HCT116 (cell line): ENCODE results near the gene NFIC. TPM values are rescaled to one million over a fixed set of nuclear protein-coding genes. Genes with fewer than 3 reads are reported as not detected.

Experiments used
- ATAC-seq: fragments of 200-7000 bp; cut with Tn5 transposase; 2 replicates; pipeline ENCODE4 v1.9.1; 2020; ENCODE audit warnings: mild to moderate bottlenecking, moderate library complexity
- BruUV-seq: library from RNA; stranded (reverse); fragments of 400-500 nt; replicated peaks from 2 replicates; lab custom pipeline; 2021; lab: Mats Ljungman, UMichigan
- CTCF ChIA-PET: fragments of 300-600 bp; sonication (Branson Sonifier 250); formaldehyde crosslinking; loops from one replicate; lab custom pipeline; 2021; ENCODE audit warnings: antibody characterized with exemption; lab: Charles Lee
- POLR2A ChIA-PET: fragments of 300-600, 350-600 bp; sonication (Branson Sonifier 250); formaldehyde crosslinking; loops from one replicate; lab custom pipeline; 2021; ENCODE audit warnings: antibody characterized with exemption; lab: Charles Lee
- RAD21 ChIA-PET, 2 experiments: fragments of 300-600 bp; sonication (Branson Sonifier 250); formaldehyde crosslinking; loops; one replicate each; lab custom pipeline; 2023; ENCODE audit warnings: low total read pairs in 2 of 2; ENCODE audit not compliant: uncharacterized antibody in 2 of 2, unreplicated experiment in 2 of 2, low non-redundant PET in 1 of 2; lab: Charles Lee
- DNase-seq: peaks from one replicate; pipeline ENCODE4 v3.0.0-alpha.2; 2010; ENCODE audit warnings: low read depth, low spot score
- H2AFZ ChIP-seq: fragments of 200-600 bp; shearing (Covaris generic), sonication (generic); 2 replicates; pipeline ENCODE4 v1.6.1; 2017; ENCODE audit warnings: low read depth, mixed run types, mixed read lengths, antibody characterized with exemption, low read length; ENCODE audit not compliant: poor library complexity, severe bottlenecking
- H3K27ac ChIP-seq: 2 replicates; pipeline ENCODE4 v1.5.1; 2012; ENCODE audit warnings: low read depth, low read length
- H3K27me3 ChIP-seq: fragments of 200-600 bp; sonication (generic); 2 replicates; pipeline ENCODE4 v1.6.1; 2016; ENCODE audit warnings: mixed run types, low read length, mixed read lengths; ENCODE audit not compliant: insufficient read depth
- H3K36me3 ChIP-seq, 2 experiments: fragments of 200-500 bp in 1 of 2; fragments of 200-600 bp in 1 of 2; sonication (Bioruptor generic) in 1 of 2; sonication (generic) in 1 of 2; 2 replicates each; pipeline versions ENCODE4 v1.5.1 to v1.6.1; 2014 to 2016; ENCODE audit warnings: low read length in 2 of 2, inconsistent platforms in 1 of 2, mixed read lengths in 1 of 2, mixed run types in 1 of 2; ENCODE audit not compliant: insufficient read depth in 2 of 2, control insufficient read depth in 1 of 2
- H3K4me1 ChIP-seq, 2 experiments: fragments of 200-600 bp in 1 of 2; sonication (generic) in 1 of 2; 2 replicates each; pipeline versions ENCODE4 v1.5.1 to v1.6.1; 2012 to 2017; ENCODE audit warnings: low read length in 2 of 2, inconsistent platforms in 1 of 2, mild to moderate bottlenecking in 1 of 2, mixed read lengths in 1 of 2, mixed run types in 1 of 2, moderate library complexity in 1 of 2; ENCODE audit not compliant: insufficient read depth in 2 of 2, control insufficient read depth in 1 of 2
- H3K4me2 ChIP-seq: fragments of 200-600 bp; sonication (generic); 2 replicates; pipeline ENCODE4 v1.6.1; 2017; ENCODE audit warnings: mixed run types, low read length, mixed read lengths
- H3K4me3 ChIP-seq, 2 experiments: fragments of 200-600 bp in 1 of 2; sonication (generic) in 1 of 2; replicated peaks in 1 of 2; 2 replicates each; pipeline ENCODE4 v1.5.1; 2011 to 2016; ENCODE audit warnings: low read length in 2 of 2, control low read depth in 1 of 2, low read depth in 1 of 2, mild to moderate bottlenecking in 1 of 2, mixed read lengths in 1 of 2, mixed run types in 1 of 2
- H3K79me2 ChIP-seq: fragments of 200-600 bp; sonication (generic); 2 replicates; pipeline ENCODE4 v1.6.1; 2017; ENCODE audit warnings: mild to moderate bottlenecking, mixed run types, low read length, moderate library complexity, mixed read lengths; ENCODE audit not compliant: insufficient read depth
- H3K9ac ChIP-seq: fragments of 200-600 bp; sonication (generic); 2 replicates; pipeline ENCODE4 v1.6.1; 2016; ENCODE audit warnings: low read length, mixed read lengths
- H3K9me2 ChIP-seq: fragments of 200-600 bp; sonication (generic), shearing (Covaris generic); 2 replicates; pipeline ENCODE4 v1.6.1; 2017; ENCODE audit warnings: mixed run types, mild to moderate bottlenecking, moderate library complexity; ENCODE audit not compliant: insufficient read depth
- H3K9me3 ChIP-seq, 2 experiments: fragments of 200-500 bp in 1 of 2; fragments of 200-600 bp in 1 of 2; sonication (Bioruptor generic) in 1 of 2; sonication (generic) in 1 of 2; 2 replicates each; pipeline ENCODE4 v1.6.1; 2014 to 2017; ENCODE audit warnings: low read length in 2 of 2, mixed read lengths in 2 of 2, inconsistent platforms in 1 of 2, low read depth in 1 of 2, mild to moderate bottlenecking in 1 of 2, mixed run types in 1 of 2, moderate library complexity in 1 of 2; ENCODE audit not compliant: control insufficient read depth in 1 of 2, insufficient read depth in 1 of 2
- H4K20me1 ChIP-seq: fragments of 200-600 bp; sonication (generic), shearing (Covaris generic); 2 replicates; pipeline ENCODE4 v1.6.1; 2017; ENCODE audit warnings: mixed run types, mild to moderate bottlenecking, moderate library complexity; ENCODE audit not compliant: insufficient read depth
- CEBPB ChIP-seq: IDR thresholded peaks from 2 replicates; pipeline ENCODE4 v1.6.1; 2012; ENCODE audit warnings: low read depth
- CTCF ChIP-seq, 3 experiments: fragments of 200-600 bp in 1 of 3; sonication (generic) in 1 of 3; IDR thresholded peaks in 2 of 3; conservative IDR thresholded peaks in 1 of 3; 2 replicates each; pipeline ENCODE4 v1.5.1; 2012 to 2017; ENCODE audit warnings: low read depth in 2 of 3, low read length in 2 of 3, antibody characterized with exemption in 1 of 3, borderline replicate concordance in 1 of 3, control low read depth in 1 of 3, mild to moderate bottlenecking in 1 of 3, mixed read lengths in 1 of 3, mixed run types in 1 of 3, moderate library complexity in 1 of 3; ENCODE audit not compliant: insufficient read depth in 1 of 3
- EGR1 ChIP-seq: IDR thresholded peaks from 2 replicates; pipeline ENCODE4 v1.6.1; 2012; ENCODE audit warnings: low read depth
- EZH2 ChIP-seq: fragments of 200-600 bp; sonication (generic); IDR thresholded peaks from 2 replicates; pipeline ENCODE4 v1.6.1; 2017; ENCODE audit warnings: antibody characterized with exemption, mixed run types
- EZH2phosphoT487 ChIP-seq: fragments of 200-600 bp; IDR thresholded peaks from 2 replicates; pipeline ENCODE4 v1.6.1; 2018; ENCODE audit warnings: antibody characterized with exemption, borderline replicate concordance
- FOSL1 ChIP-seq: IDR thresholded peaks from 2 replicates; pipeline ENCODE4 v1.6.1; 2012; ENCODE audit warnings: low read depth
- POLR2AphosphoS5 ChIP-seq: IDR thresholded peaks from 2 replicates; pipeline ENCODE4 v1.6.1; 2011; ENCODE audit warnings: mild to moderate bottlenecking, low read depth, low read length, moderate library complexity
- YY1 ChIP-seq: IDR thresholded peaks from 2 replicates; pipeline ENCODE4 v1.6.1; 2011; ENCODE audit warnings: low read length, low read depth, moderate library complexity, mild to moderate bottlenecking; ENCODE audit not compliant: insufficient replicate concordance; ENCODE audit errors: extremely low read depth
- intact Hi-C: fragments of 100-400 bp; cut with micrococcal nuclease; formaldehyde crosslinking; loops from 2 replicates; pipeline ENCODE4 v1.10.0; 2022
- total RNA-seq: library from RNA; stranded (reverse); gene quantifications from one replicate; pipeline ENCODE4 v1.2.1, GENCODE V29; 2021; ENCODE audit not compliant: unreplicated experiment

The NFIC gene
- total RNA-seq, 1 experiment from 2014 or later = 116 TPM

- TF ChIP-seq EZH2 = no peak
- TF ChIP-seq EZH2phosphoT487 = no peak
- TF ChIP-seq EGR1 = no peak
- TF ChIP-seq CTCF (IDR thresholded peaks at IDR 0.05 in 2 of 3, conservative IDR thresholded peaks at IDR 0.05 in 1 of 3; ENCODE audit: borderline replicate concordance in 1 of 3, insufficient read depth in 1 of 3, low read depth in 2 of 3, low read length in 2 of 3) = no peak
- no peak for TF ChIP-seq YY1
- no peak for TF ChIP-seq FOSL1
- TF ChIP-seq POLR2AphosphoS5 = no peak
These were observed 46.1 kb upstream of the NFIC start (continued) for GRCh38 chr19:3320354-3320670.

- intact Hi-C loops = no loop called here
- Histone ChIP-seq H3K4me3 (no peak overlapping the region), H3K4me2 (no peak overlapping the region), H3K9ac (no peak overlapping the region), H3K79me2 (no peaks in the 10 kb centered on the region), H3K27me3 (peaks cover 13% of the 10 kb centered on the region; the same call in 1 of the 2 replicates), H4K20me1 (no peaks in the 10 kb centered on the region), H3K9me3 (no peaks in the 10 kb centered on the region), H3K4me1 (peaks cover 5 to 17% of the 10 kb centered on the region in 2 experiments; a peak in 3 of 4 replicates), H2AFZ (no peak overlapping the region), H3K9me2 (no peaks in the 10 kb centered on the region), H3K36me3 (no peaks in the 10 kb centered on the region), H3K27ac (no peak overlapping the region)
- ATAC-seq (no peak), DNase-seq (no peak)
- POLR2A ChIA-PET = no interaction called here
- RAD21 ChIA-PET = no interaction called here
- TF ChIP-seq CEBPB = no peak
- TF ChIP-seq CTCF (IDR thresholded peaks at IDR 0.05 in 2 of 3, conservative IDR thresholded peaks at IDR 0.05 in 1 of 3; ENCODE audit: borderline replicate concordance in 1 of 3, insufficient read depth in 1 of 3, low read depth in 2 of 3, low read length in 2 of 3) = no peak
- BruUV-seq = no TSS peak
- CTCF ChIA-PET = no interaction called here
These were observed 45.5 kb upstream of the NFIC start for GRCh38 chr19:3320853-3321252.
